Middle frontal gyrus (tissue), 1 donor: Measurements from ENCODE around the gene ZNF503.
"Not testable (repeated sequence)": the region's sequence is repeated elsewhere in the genome, so short reads cannot be mapped to it uniquely, and the experiment has no call there.

Experiments used
- DNase-seq: peaks from one replicate; pipeline ENCODE4 v3.0.0-alpha.2; 2015; ENCODE audit warnings: low spot score; ENCODE audit errors: extremely low spot score

ZNF503 gene

GRCh38 chr10:75395932-75396630 is 5.5 kb downstream of the ZNF503 start:
- no peak for DNase-seq

GRCh38 chr10:75395066-75395931 is 6.3 kb downstream of the ZNF503 start:
- no peak for DNase-seq

- no peak for DNase-seq
Measured at GRCh38 chr10:75394221-75394620, 7.3 kb downstream of the ZNF503 start.

GRCh38 chr10:75392744-75393143 is 8.8 kb downstream of the ZNF503 start:
- no peak for DNase-seq

GRCh38 chr10:75392271-75392670 is 9.3 kb downstream of the ZNF503 start:
- no peak for DNase-seq

GRCh38 chr10:75390178-75390577 is 11.4 kb downstream of the ZNF503 start:
- DNase-seq, result no peak

- DNase-seq, result no peak
Measured at GRCh38 chr10:75388082-75388481, 13.5 kb downstream of the ZNF503 start.

- DNase-seq, result no peak
Measured at GRCh38 chr10:75386128-75386527, 15.4 kb downstream of the ZNF503 start.

GRCh38 chr10:75379817-75380216 is 21.7 kb downstream of the ZNF503 start:
- no peak for DNase-seq

GRCh38 chr10:75379212-75379724 is 22.3 kb downstream of the ZNF503 start:
- DNase-seq, result no peak

GRCh38 chr10:75378379-75378778 is 23.2 kb downstream of the ZNF503 start:
- no peak for DNase-seq

GRCh38 chr10:75377869-75378268 is 23.7 kb downstream of the ZNF503 start:
- DNase-seq, result no peak

- no peak for DNase-seq
Measured at GRCh38 chr10:75375838-75376237, 25.7 kb downstream of the ZNF503 start.

- DNase-seq, result no peak
Measured at GRCh38 chr10:75371010-75371409, 30.6 kb downstream of the ZNF503 start.

GRCh38 chr10:75369838-75370237 is 31.7 kb downstream of the ZNF503 start:
- not testable (repeated sequence) for DNase-seq

GRCh38 chr10:75367901-75368300 is 33.7 kb downstream of the ZNF503 start:
- no peak for DNase-seq

- DNase-seq, result no peak
Measured at GRCh38 chr10:75367021-75367487, 34.5 kb downstream of the ZNF503 start.

GRCh38 chr10:75363431-75363830 is 38.1 kb downstream of the ZNF503 start:
- no peak for DNase-seq

- DNase-seq, result not testable (repeated sequence)
Measured at GRCh38 chr10:75359876-75360275, 41.7 kb downstream of the ZNF503 start.

- no peak for DNase-seq
Measured at GRCh38 chr10:75358835-75359421, 42.6 kb downstream of the ZNF503 start.

- no peak for DNase-seq
Measured at GRCh38 chr10:75358132-75358531, 43.4 kb downstream of the ZNF503 start.

- DNase-seq, result no peak
Measured at GRCh38 chr10:75357500-75357899, 44.1 kb downstream of the ZNF503 start.
